Mammary epithelial cell (primary cell): ENCODE data around the gene AKAP9.

Source experiments
- CTCF ChIP-seq, 2 donors: IDR thresholded peaks in 1 of 2; conservative IDR thresholded peaks in 1 of 2; 2 replicates each; pipeline ENCODE4 v1.5.1; 2011 to 2012; ENCODE audit warnings: inconsistent platforms in 2 of 2, low read length in 2 of 2, mild to moderate bottlenecking in 2 of 2, control low read depth in 1 of 2, low read depth in 1 of 2; ENCODE audit not compliant: insufficient read depth in 1 of 2; ENCODE audit errors: extremely low read depth in 1 of 2
- EZH2 ChIP-seq: IDR thresholded peaks from 2 replicates; pipeline ENCODE4 v1.6.1; 2012; ENCODE audit warnings: low read length, inconsistent platforms, borderline replicate concordance

GRCh38 chr7:92028226-92028625, 87.6 kb downstream of the AKAP9 start:
- TF ChIP-seq CTCF (conservative IDR thresholded peaks at IDR 0.05 in 1 of 2, IDR thresholded peaks at IDR 0.05 in 1 of 2; ENCODE audit: extremely low read depth in 1 of 2, insufficient read depth in 1 of 2, low read depth in 1 of 2, low read length in 2 of 2) (no peak), EZH2 (no peak)
